NCI-H446 (cell line): ENCODE measurements around the gene MED13L.

Source experiments
- DNase-seq, 2 experiments: peaks; one replicate each; lab custom pipeline; 2025; lab: John Stamatoyannopoulos, UW

The MED13L gene

GRCh38 chr12:115943310-115943629, 334.2 kb downstream of the MED13L start:
- DNase-seq: no peak

- DNase-seq: no peak
These were observed 335.1 kb downstream of the MED13L start for GRCh38 chr12:115942346-115942745.

- DNase-seq: no peak
These were observed 336.1 kb downstream of the MED13L start for GRCh38 chr12:115941362-115941761.

- no peak for DNase-seq
These were observed 338.6 kb downstream of the MED13L start for GRCh38 chr12:115938794-115939377.

GRCh38 chr12:115936997-115937916, 340.2 kb downstream of the MED13L start:
- DNase-seq: no peak

- DNase-seq: no peak
These were observed 342.6 kb downstream of the MED13L start for GRCh38 chr12:115934877-115935276.

- DNase-seq: no peak
These were observed 343.4 kb downstream of the MED13L start for GRCh38 chr12:115934046-115934445.

- no peak for DNase-seq
These were observed 345.4 kb downstream of the MED13L start for GRCh38 chr12:115932066-115932465.

- no peak for DNase-seq
These were observed 347.2 kb downstream of the MED13L start for GRCh38 chr12:115930336-115930735.

GRCh38 chr12:115926037-115926670, 351.3 kb downstream of the MED13L start:
- DNase-seq: no peak

- no peak for DNase-seq
These were observed 353.6 kb downstream of the MED13L start for GRCh38 chr12:115923851-115924250.

GRCh38 chr12:115922952-115923564, 354.4 kb downstream of the MED13L start:
- DNase-seq: peak; percentile 17 to 42

GRCh38 chr12:115920395-115921183, 356.9 kb downstream of the MED13L start:
- DNase-seq: no peak

GRCh38 chr12:115918763-115919162, 358.7 kb downstream of the MED13L start:
- DNase-seq: peak in 1 of 2 experiments; percentile 17

GRCh38 chr12:115916910-115917668, 360.4 kb downstream of the MED13L start:
- peak in 1 of 2 experiments; percentile 16 for DNase-seq

- no peak for DNase-seq
These were observed 363.4 kb downstream of the MED13L start for GRCh38 chr12:115914122-115914521.

GRCh38 chr12:115912440-115912839, 365.1 kb downstream of the MED13L start:
- no peak for DNase-seq

- DNase-seq: no peak
These were observed 366.1 kb downstream of the MED13L start for GRCh38 chr12:115911360-115911759.

- no peak for DNase-seq
These were observed 367.4 kb downstream of the MED13L start for GRCh38 chr12:115910057-115910456.
